ENCODE data around the gene HOXA4.

HOXA4 gene

DNA sequence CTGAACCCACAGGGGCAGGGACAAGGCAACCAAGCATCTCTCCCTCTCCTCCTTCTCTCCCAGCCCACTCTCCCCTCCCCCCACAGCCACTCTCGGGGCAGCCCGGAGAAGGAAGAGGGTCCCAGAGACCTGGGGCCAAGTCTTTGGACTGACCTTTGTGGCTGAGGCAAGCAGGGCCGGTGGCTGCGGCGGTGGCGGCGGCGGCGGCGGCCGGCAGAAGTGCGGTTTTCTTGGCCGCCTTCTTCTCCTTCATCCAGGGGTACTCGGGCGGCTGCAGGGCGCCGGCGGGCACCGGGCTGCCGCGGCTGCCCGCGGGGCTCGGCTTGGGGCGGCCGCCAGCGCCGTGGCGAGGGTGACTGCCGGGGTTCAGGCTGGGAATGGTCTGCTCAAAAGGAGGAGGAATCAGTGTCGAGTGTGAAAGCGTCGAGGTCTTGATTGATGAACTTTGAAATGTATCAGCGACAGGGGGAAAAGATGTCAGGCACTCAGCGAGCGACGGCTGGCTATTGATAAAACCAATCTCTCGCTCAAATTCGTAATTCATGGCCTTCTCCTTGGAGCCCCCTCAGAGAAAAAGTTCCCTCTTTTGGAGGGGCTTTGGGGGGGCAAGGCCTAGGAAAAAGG is 28.5 kb downstream of the HOXA4 start:
- Histone ChIP-seq H3K27me3 (ENCODE audit: control insufficient read depth, low read length) (peaks cover 28% of the 10 kb centered on the region), H3K36me3 (ENCODE audit: control insufficient read depth, low read length) (no peaks in the 10 kb centered on the region), H4K20me1 (ENCODE audit: control insufficient read depth, insufficient read depth, low read depth, low read length) (no peaks in the 10 kb centered on the region), H3K4me1 (ENCODE audit: control insufficient read depth, low read length) (peaks cover 6% of the 10 kb centered on the region), H3K27ac (ENCODE audit: low read depth, low read length) (no peak overlapping the region), H3K4me2 (ENCODE audit: low read length) (no peak overlapping the region), H3K79me2 (ENCODE audit: control insufficient read depth, low read length) (peaks cover 9% of the 10 kb centered on the region), H3F3A (ENCODE audit: control insufficient read depth, insufficient read depth) (peaks cover 5% of the 10 kb centered on the region; the same call in 1 of the 2 replicates), H3K9me3 (ENCODE audit: control insufficient read depth, insufficient read depth, low read length) (no peaks in the 10 kb centered on the region), H3K9me2 (replicated peaks; ENCODE audit: control insufficient read depth, low read length) (no peaks in the 10 kb centered on the region), H3K4me3 (ENCODE audit: low read length) (no peak overlapping the region)
- TF ChIP-seq, protein P1, sequence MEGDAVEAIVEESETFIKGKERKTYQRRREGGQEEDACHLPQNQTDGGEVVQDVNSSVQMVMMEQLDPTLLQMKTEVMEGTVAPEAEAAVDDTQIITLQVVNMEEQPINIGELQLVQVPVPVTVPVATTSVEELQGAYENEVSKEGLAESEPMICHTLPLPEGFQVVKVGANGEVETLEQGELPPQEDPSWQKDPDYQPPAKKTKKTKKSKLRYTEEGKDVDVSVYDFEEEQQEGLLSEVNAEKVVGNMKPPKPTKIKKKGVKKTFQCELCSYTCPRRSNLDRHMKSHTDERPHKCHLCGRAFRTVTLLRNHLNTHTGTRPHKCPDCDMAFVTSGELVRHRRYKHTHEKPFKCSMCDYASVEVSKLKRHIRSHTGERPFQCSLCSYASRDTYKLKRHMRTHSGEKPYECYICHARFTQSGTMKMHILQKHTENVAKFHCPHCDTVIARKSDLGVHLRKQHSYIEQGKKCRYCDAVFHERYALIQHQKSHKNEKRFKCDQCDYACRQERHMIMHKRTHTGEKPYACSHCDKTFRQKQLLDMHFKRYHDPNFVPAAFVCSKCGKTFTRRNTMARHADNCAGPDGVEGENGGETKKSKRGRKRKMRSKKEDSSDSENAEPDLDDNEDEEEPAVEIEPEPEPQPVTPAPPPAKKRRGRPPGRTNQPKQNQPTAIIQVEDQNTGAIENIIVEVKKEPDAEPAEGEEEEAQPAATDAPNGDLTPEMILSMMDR (IDR thresholded peaks at IDR 0.05; ENCODE audit: low read depth, low read length, poor library complexity, severe bottlenecking) = no peak
- TF ChIP-seq EZH2phosphoT487 (IDR thresholded peaks at IDR 0.05; ENCODE audit: borderline replicate concordance, low read length) = no peak

DNA sequence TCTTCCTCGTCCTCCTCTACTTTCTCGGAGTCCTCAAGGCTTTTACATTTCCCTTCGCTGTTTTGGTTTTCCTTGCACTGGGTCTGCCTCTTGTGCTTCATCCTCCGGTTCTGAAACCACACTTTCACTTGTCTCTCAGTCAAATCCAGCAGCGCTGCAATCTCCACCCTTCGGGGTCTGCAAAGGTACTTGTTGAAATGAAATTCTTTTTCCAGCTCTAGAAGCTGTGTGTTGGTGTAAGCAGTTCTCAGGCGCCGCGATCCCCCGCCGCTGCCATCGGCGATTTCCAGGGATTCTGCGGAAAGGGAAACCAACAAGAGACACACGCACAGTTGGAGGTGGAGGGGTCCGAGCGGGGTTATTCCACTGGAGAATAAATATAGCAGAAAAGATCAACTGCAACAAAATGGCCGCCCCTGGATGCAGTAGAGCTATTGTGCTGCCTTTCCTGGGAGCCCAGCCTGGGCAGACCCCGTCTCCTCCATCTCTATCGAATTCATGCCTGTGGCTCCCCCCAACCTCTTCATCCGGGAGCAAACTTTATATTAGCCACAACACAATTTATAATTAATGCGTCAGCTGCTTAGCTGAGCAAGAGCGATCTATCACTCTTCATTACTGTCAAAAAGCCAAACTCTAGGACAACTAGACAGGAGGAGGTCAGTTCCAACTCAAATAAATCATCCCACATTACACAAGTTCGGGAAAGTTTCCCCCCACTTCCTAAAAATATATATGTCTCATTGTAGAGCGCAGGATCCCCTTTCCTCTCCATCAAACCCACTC is 29.2 kb downstream of the HOXA4 start:
- Histone ChIP-seq H3K9me2 (replicated peaks; ENCODE audit: control insufficient read depth, low read length) (no peaks in the 10 kb centered on the region), H3F3A (ENCODE audit: control insufficient read depth, insufficient read depth) (peaks cover 3% of the 10 kb centered on the region; the same call in 1 of the 2 replicates), H3K4me3 (ENCODE audit: low read length) (no peak overlapping the region), H3K4me1 (ENCODE audit: control insufficient read depth, low read length) (peaks cover 13% of the 10 kb centered on the region), H4K20me1 (ENCODE audit: control insufficient read depth, insufficient read depth, low read depth, low read length) (no peaks in the 10 kb centered on the region), H3K27me3 (ENCODE audit: control insufficient read depth, low read length) (peaks cover 28% of the 10 kb centered on the region), H3K27ac (ENCODE audit: low read depth, low read length) (no peak overlapping the region), H3K79me2 (ENCODE audit: control insufficient read depth, low read length) (peaks cover 15% of the 10 kb centered on the region), H3K4me2 (ENCODE audit: low read length) (no peak overlapping the region), H3K9me3 (ENCODE audit: control insufficient read depth, insufficient read depth, low read length) (no peaks in the 10 kb centered on the region), H3K36me3 (ENCODE audit: control insufficient read depth, low read length) (no peaks in the 10 kb centered on the region)
- TF ChIP-seq EZH2phosphoT487 (IDR thresholded peaks at IDR 0.05; ENCODE audit: borderline replicate concordance, low read length) = no peak
- TF ChIP-seq, protein P1 (IDR thresholded peaks at IDR 0.05; ENCODE audit: low read depth, low read length, poor library complexity, severe bottlenecking) = no peak

DNA sequence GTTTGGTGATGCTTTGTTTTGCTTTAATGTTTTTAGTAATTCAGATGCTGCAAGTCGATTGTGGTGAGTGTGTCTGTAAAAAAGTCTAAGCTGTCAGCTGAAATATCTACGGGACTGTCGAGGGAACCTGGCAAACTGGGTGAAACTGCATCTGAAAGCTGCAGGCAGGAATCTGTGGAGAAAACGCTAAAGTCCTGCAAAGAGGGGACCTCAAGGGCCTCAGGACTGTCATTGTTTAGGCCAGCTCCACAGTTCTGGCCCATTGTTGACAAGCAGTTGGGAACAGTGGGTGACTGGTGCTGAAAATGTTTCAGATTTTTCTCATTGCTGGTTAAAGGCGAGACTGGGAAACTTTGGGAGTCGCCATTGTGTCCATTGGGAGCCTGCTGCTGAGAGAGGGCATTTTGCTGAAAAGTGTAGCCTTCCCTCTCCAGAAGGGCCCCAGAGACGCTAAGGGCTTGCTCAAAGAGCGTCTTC is 29.8 kb downstream of the HOXA4 start:
- H3K79me2 ChIP-seq (ENCODE audit: control insufficient read depth, low read length) = peaks cover 15% of the 10 kb centered on the region
- no peak overlapping the region for H3K4me3 ChIP-seq (ENCODE audit: low read length)
- H3K27me3 ChIP-seq (ENCODE audit: control insufficient read depth, low read length) = peaks cover 28% of the 10 kb centered on the region

More for the DNA sequence above, 29.8 kb downstream of the HOXA4 start:
- H3K27ac ChIP-seq (ENCODE audit: low read depth, low read length) = no peak overlapping the region
- TF ChIP-seq, protein P1 (IDR thresholded peaks at IDR 0.05; ENCODE audit: low read depth, low read length, poor library complexity, severe bottlenecking) = no peak
- TF ChIP-seq EZH2phosphoT487 (IDR thresholded peaks at IDR 0.05; ENCODE audit: borderline replicate concordance, low read length) = no peak
- H3K9me3 ChIP-seq (ENCODE audit: control insufficient read depth, insufficient read depth, low read length) = no peaks in the 10 kb centered on the region
- H3K4me1 ChIP-seq (ENCODE audit: control insufficient read depth, low read length) = peaks cover 13% of the 10 kb centered on the region
- H3F3A ChIP-seq (ENCODE audit: control insufficient read depth, insufficient read depth) = peaks cover 3% of the 10 kb centered on the region; the same call in 1 of the 2 replicates
- no peak overlapping the region for H3K4me2 ChIP-seq (ENCODE audit: low read length)
- no peaks in the 10 kb centered on the region for H4K20me1 ChIP-seq (ENCODE audit: control insufficient read depth, insufficient read depth, low read depth, low read length)
- H3K9me2 ChIP-seq (replicated peaks; ENCODE audit: control insufficient read depth, low read length) = no peaks in the 10 kb centered on the region
- H3K36me3 ChIP-seq (ENCODE audit: control insufficient read depth, low read length) = no peaks in the 10 kb centered on the region

All from DOHH2 (cell line).